Gastrocnemius medialis (tissue), 4 donors: ENCODE results near the gene DYNLRB2. TPM values are rescaled to one million over a fixed set of nuclear protein-coding genes. Genes with fewer than 3 reads are reported as not detected.

Source experiments
- ATAC-seq, 2 donors: fragments of 150-250 bp; one replicate each; pipeline ENCODE4 v1.9.1; 2016
- DNase-seq, 2 donors: peaks; one replicate each; pipeline ENCODE4 v3.0.0-alpha.2; 2019
- H3K27ac ChIP-seq, 4 donors: fragments of 200-600 bp; sonication (generic); 1 replicate in 1 of 4; 2 replicates in 3 of 4; pipeline ENCODE4 v1.5.1; 2016 to 2018; ENCODE audit warnings: mild to moderate bottlenecking in 2 of 4, moderate library complexity in 1 of 4
- H3K27me3 ChIP-seq, 3 donors: fragments of 200-600 bp; sonication (generic) in 2 of 3; 1 replicate in 1 of 3; 2 replicates in 2 of 3; pipeline versions ENCODE4 v1.5.1 to v1.6.0; 2016 to 2019; ENCODE audit warnings: mild to moderate bottlenecking in 1 of 3, moderate library complexity in 1 of 3
- H3K36me3 ChIP-seq, 2 donors: fragments of 200-600 bp; sonication (generic) in 1 of 2; one replicate each; pipeline ENCODE4 v1.5.1; 2017 to 2018
- H3K4me1 ChIP-seq, 2 donors: fragments of 200-600 bp; sonication (generic) in 1 of 2; one replicate each; pipeline ENCODE4 v1.5.1; 2016 to 2017; ENCODE audit warnings: mild to moderate bottlenecking in 2 of 2
- H3K4me3 ChIP-seq, 4 donors: fragments of 200-600 bp; sonication (generic) in 3 of 4; 1 replicate in 1 of 4; 2 replicates in 3 of 4; pipeline ENCODE4 v1.5.1; 2016 to 2019; ENCODE audit warnings: mild to moderate bottlenecking in 2 of 4
- H3K9me3 ChIP-seq, 3 donors: fragments of 200-600 bp; sonication (generic) in 2 of 3; 1 replicate in 1 of 3; 2 replicates in 2 of 3; pipeline ENCODE4 v1.5.1; 2016 to 2019
- POLR2A ChIP-seq, 2 donors: fragments of 450-650 bp; IDR thresholded peaks; one replicate each; pipeline ENCODE4 v1.6.1; 2017; ENCODE audit warnings: antibody characterized with exemption in 2 of 2, mild to moderate bottlenecking in 2 of 2, moderate library complexity in 2 of 2
- in situ Hi-C, 4 donors: fragments of 200-750 bp; cut with MboI; loops; one replicate each; pipeline versions ENCODE4 v1.15.0 to v1.8.0; 2017; ENCODE audit warnings: low sequenced_read_pairs in 4 of 4
- intact Hi-C: fragments of 100-400 bp; cut with DNase I; formaldehyde crosslinking; loops from one replicate; pipeline ENCODE4 v1.15.1; 2023; ENCODE audit warnings: low total_unique reads
- total RNA-seq, 4 donors: library from RNA; depleted of rRNA; stranded (reverse); fragments of >200 nt; gene quantifications; one replicate each; pipeline versions ENCODE4 v1.1.0 to v1.2.3, GENCODE V29; 2016
- TF ChIP-seq, protein P1 (sequence below), 5 experiments: fragments of 450-650 bp in 3 of 5; fragments of 200-600 bp in 2 of 5; sonication (generic) in 2 of 5; IDR thresholded peaks in 4 of 5; conservative IDR thresholded peaks in 1 of 5; 1 replicate in 4 of 5; 2 replicates in 1 of 5; pipeline ENCODE4 v1.5.1; 2016 to 2019; ENCODE audit warnings: antibody characterized with exemption in 5 of 5, mild to moderate bottlenecking in 3 of 5, moderate library complexity in 3 of 5

The DYNLRB2 gene
- total RNA-seq, 4 donors from 2014 or later, result not detected

- H3K27me3 ChIP-seq, result no peaks in the 10 kb centered on the region
- ATAC-seq (no peak), DNase-seq (no peak)
- in situ Hi-C loops (no loop called here), intact Hi-C loops (no loop called here)
- TF ChIP-seq, protein P1, sequence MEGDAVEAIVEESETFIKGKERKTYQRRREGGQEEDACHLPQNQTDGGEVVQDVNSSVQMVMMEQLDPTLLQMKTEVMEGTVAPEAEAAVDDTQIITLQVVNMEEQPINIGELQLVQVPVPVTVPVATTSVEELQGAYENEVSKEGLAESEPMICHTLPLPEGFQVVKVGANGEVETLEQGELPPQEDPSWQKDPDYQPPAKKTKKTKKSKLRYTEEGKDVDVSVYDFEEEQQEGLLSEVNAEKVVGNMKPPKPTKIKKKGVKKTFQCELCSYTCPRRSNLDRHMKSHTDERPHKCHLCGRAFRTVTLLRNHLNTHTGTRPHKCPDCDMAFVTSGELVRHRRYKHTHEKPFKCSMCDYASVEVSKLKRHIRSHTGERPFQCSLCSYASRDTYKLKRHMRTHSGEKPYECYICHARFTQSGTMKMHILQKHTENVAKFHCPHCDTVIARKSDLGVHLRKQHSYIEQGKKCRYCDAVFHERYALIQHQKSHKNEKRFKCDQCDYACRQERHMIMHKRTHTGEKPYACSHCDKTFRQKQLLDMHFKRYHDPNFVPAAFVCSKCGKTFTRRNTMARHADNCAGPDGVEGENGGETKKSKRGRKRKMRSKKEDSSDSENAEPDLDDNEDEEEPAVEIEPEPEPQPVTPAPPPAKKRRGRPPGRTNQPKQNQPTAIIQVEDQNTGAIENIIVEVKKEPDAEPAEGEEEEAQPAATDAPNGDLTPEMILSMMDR (IDR thresholded peaks at IDR 0.05 in 4 of 5, conservative IDR thresholded peaks at IDR 0.05 in 1 of 5), result no peak
- no peak for TF ChIP-seq POLR2A (IDR thresholded peaks at IDR 0.05)
- no peaks in the 10 kb centered on the region for H3K4me1 ChIP-seq
- H3K9me3 ChIP-seq, result no peaks in the 10 kb centered on the region
- no peak overlapping the region for H3K4me3 ChIP-seq
- H3K27ac ChIP-seq, result no peak overlapping the region
- no peaks in the 10 kb centered on the region for H3K36me3 ChIP-seq
These were observed 45.0 kb downstream of the DYNLRB2 start for GRCh38 chr16:80585764-80586163.

- no peak for DNase-seq
- Histone ChIP-seq H3K9me3 (no peaks in the 10 kb centered on the region), H3K27me3 (no peaks in the 10 kb centered on the region), H3K27ac (no peak overlapping the region), H3K4me1 (no peaks in the 10 kb centered on the region), H3K36me3 (no peaks in the 10 kb centered on the region), H3K4me3 (no peak overlapping the region)
- no peak for ATAC-seq
- in situ Hi-C loops, result no loop called here
- intact Hi-C loops, result no loop called here
- no peak for TF ChIP-seq POLR2A (IDR thresholded peaks at IDR 0.05)
- TF ChIP-seq, protein P1 (IDR thresholded peaks at IDR 0.05 in 4 of 5, conservative IDR thresholded peaks at IDR 0.05 in 1 of 5), result no peak
These were observed 45.7 kb downstream of the DYNLRB2 start for GRCh38 chr16:80586476-80586875.

- no peak for ATAC-seq
- no peaks in the 10 kb centered on the region for H3K4me1 ChIP-seq
- in situ Hi-C loops, result no loop called here
These were observed 46.3 kb downstream of the DYNLRB2 start for GRCh38 chr16:80587071-80587470.

GRCh38 chr16:80591071-80591915 is 50.5 kb downstream of the DYNLRB2 start:
- no peak for ATAC-seq
- Histone ChIP-seq H3K4me1 (no peaks in the 10 kb centered on the region), H3K36me3 (no peaks in the 10 kb centered on the region), H3K27ac (no peak overlapping the region), H3K9me3 (no peaks in the 10 kb centered on the region), H3K4me3 (no peak overlapping the region), H3K27me3 (no peaks in the 10 kb centered on the region)
- intact Hi-C loops (no loop called here), in situ Hi-C loops (no loop called here)
- TF ChIP-seq POLR2A (IDR thresholded peaks at IDR 0.05), result no peak
- TF ChIP-seq, protein P1 (IDR thresholded peaks at IDR 0.05 in 4 of 5, conservative IDR thresholded peaks at IDR 0.05 in 1 of 5), result no peak
- DNase-seq, result no peak

More at GRCh38 chr16:80587071-80587470, 46.3 kb downstream of the DYNLRB2 start:
- no peak for DNase-seq
- Histone ChIP-seq H3K9me3 (no peaks in the 10 kb centered on the region), H3K27ac (no peak overlapping the region), H3K36me3 (no peaks in the 10 kb centered on the region), H3K27me3 (no peaks in the 10 kb centered on the region), H3K4me3 (no peak overlapping the region)
- TF ChIP-seq POLR2A (IDR thresholded peaks at IDR 0.05), result no peak
- TF ChIP-seq, protein P1 (IDR thresholded peaks at IDR 0.05 in 4 of 5, conservative IDR thresholded peaks at IDR 0.05 in 1 of 5), result no peak
- intact Hi-C loops, result no loop called here
